HCT116 (cell line): Measurements from ENCODE around the gene C3AR1. TPM values are rescaled to one million over a fixed set of nuclear protein-coding genes. Genes with fewer than 3 reads are reported as not detected.

ENCODE experiments used
- ATAC-seq: fragments of 200-7000 bp; cut with Tn5 transposase; 2 replicates; pipeline ENCODE4 v1.9.1; 2020; ENCODE audit warnings: mild to moderate bottlenecking, moderate library complexity
- BruUV-seq: library from RNA; stranded (reverse); fragments of 400-500 nt; replicated peaks from 2 replicates; lab custom pipeline; 2021; lab: Mats Ljungman, UMichigan
- CTCF ChIA-PET: fragments of 300-600 bp; sonication (Branson Sonifier 250); formaldehyde crosslinking; loops from one replicate; lab custom pipeline; 2021; ENCODE audit warnings: antibody characterized with exemption; lab: Charles Lee
- POLR2A ChIA-PET: fragments of 300-600, 350-600 bp; sonication (Branson Sonifier 250); formaldehyde crosslinking; loops from one replicate; lab custom pipeline; 2021; ENCODE audit warnings: antibody characterized with exemption; lab: Charles Lee
- RAD21 ChIA-PET, 2 experiments: fragments of 300-600 bp; sonication (Branson Sonifier 250); formaldehyde crosslinking; loops; one replicate each; lab custom pipeline; 2023; ENCODE audit warnings: low total read pairs in 2 of 2; ENCODE audit not compliant: uncharacterized antibody in 2 of 2, unreplicated experiment in 2 of 2, low non-redundant PET in 1 of 2; lab: Charles Lee
- DNase-seq: peaks from one replicate; pipeline ENCODE4 v3.0.0-alpha.2; 2010; ENCODE audit warnings: low read depth, low spot score
- H2AFZ ChIP-seq: fragments of 200-600 bp; shearing (Covaris generic), sonication (generic); 2 replicates; pipeline ENCODE4 v1.6.1; 2017; ENCODE audit warnings: low read depth, mixed run types, mixed read lengths, antibody characterized with exemption, low read length; ENCODE audit not compliant: poor library complexity, severe bottlenecking
- H3K27ac ChIP-seq: 2 replicates; pipeline ENCODE4 v1.5.1; 2012; ENCODE audit warnings: low read depth, low read length
- H3K27me3 ChIP-seq: fragments of 200-600 bp; sonication (generic); 2 replicates; pipeline ENCODE4 v1.6.1; 2016; ENCODE audit warnings: mixed run types, low read length, mixed read lengths; ENCODE audit not compliant: insufficient read depth
- H3K36me3 ChIP-seq, 2 experiments: fragments of 200-500 bp in 1 of 2; fragments of 200-600 bp in 1 of 2; sonication (Bioruptor generic) in 1 of 2; sonication (generic) in 1 of 2; 2 replicates each; pipeline versions ENCODE4 v1.5.1 to v1.6.1; 2014 to 2016; ENCODE audit warnings: low read length in 2 of 2, inconsistent platforms in 1 of 2, mixed read lengths in 1 of 2, mixed run types in 1 of 2; ENCODE audit not compliant: insufficient read depth in 2 of 2, control insufficient read depth in 1 of 2
- H3K4me1 ChIP-seq, 2 experiments: fragments of 200-600 bp in 1 of 2; sonication (generic) in 1 of 2; 2 replicates each; pipeline versions ENCODE4 v1.5.1 to v1.6.1; 2012 to 2017; ENCODE audit warnings: low read length in 2 of 2, inconsistent platforms in 1 of 2, mild to moderate bottlenecking in 1 of 2, mixed read lengths in 1 of 2, mixed run types in 1 of 2, moderate library complexity in 1 of 2; ENCODE audit not compliant: insufficient read depth in 2 of 2, control insufficient read depth in 1 of 2
- H3K4me2 ChIP-seq: fragments of 200-600 bp; sonication (generic); 2 replicates; pipeline ENCODE4 v1.6.1; 2017; ENCODE audit warnings: mixed run types, low read length, mixed read lengths
- H3K4me3 ChIP-seq, 2 experiments: fragments of 200-600 bp in 1 of 2; sonication (generic) in 1 of 2; replicated peaks in 1 of 2; 2 replicates each; pipeline ENCODE4 v1.5.1; 2011 to 2016; ENCODE audit warnings: low read length in 2 of 2, control low read depth in 1 of 2, low read depth in 1 of 2, mild to moderate bottlenecking in 1 of 2, mixed read lengths in 1 of 2, mixed run types in 1 of 2
- H3K79me2 ChIP-seq: fragments of 200-600 bp; sonication (generic); 2 replicates; pipeline ENCODE4 v1.6.1; 2017; ENCODE audit warnings: mild to moderate bottlenecking, mixed run types, low read length, moderate library complexity, mixed read lengths; ENCODE audit not compliant: insufficient read depth
- H3K9ac ChIP-seq: fragments of 200-600 bp; sonication (generic); 2 replicates; pipeline ENCODE4 v1.6.1; 2016; ENCODE audit warnings: low read length, mixed read lengths
- H3K9me2 ChIP-seq: fragments of 200-600 bp; sonication (generic), shearing (Covaris generic); 2 replicates; pipeline ENCODE4 v1.6.1; 2017; ENCODE audit warnings: mixed run types, mild to moderate bottlenecking, moderate library complexity; ENCODE audit not compliant: insufficient read depth
- H3K9me3 ChIP-seq, 2 experiments: fragments of 200-500 bp in 1 of 2; fragments of 200-600 bp in 1 of 2; sonication (Bioruptor generic) in 1 of 2; sonication (generic) in 1 of 2; 2 replicates each; pipeline ENCODE4 v1.6.1; 2014 to 2017; ENCODE audit warnings: low read length in 2 of 2, mixed read lengths in 2 of 2, inconsistent platforms in 1 of 2, low read depth in 1 of 2, mild to moderate bottlenecking in 1 of 2, mixed run types in 1 of 2, moderate library complexity in 1 of 2; ENCODE audit not compliant: control insufficient read depth in 1 of 2, insufficient read depth in 1 of 2
- H4K20me1 ChIP-seq: fragments of 200-600 bp; sonication (generic), shearing (Covaris generic); 2 replicates; pipeline ENCODE4 v1.6.1; 2017; ENCODE audit warnings: mixed run types, mild to moderate bottlenecking, moderate library complexity; ENCODE audit not compliant: insufficient read depth
- CBX3 ChIP-seq: IDR thresholded peaks from 2 replicates; pipeline ENCODE4 v1.6.1; 2012; ENCODE audit warnings: low read depth
- CEBPB ChIP-seq: IDR thresholded peaks from 2 replicates; pipeline ENCODE4 v1.6.1; 2012; ENCODE audit warnings: low read depth
- ELF1 ChIP-seq: IDR thresholded peaks from 2 replicates; pipeline ENCODE4 v1.6.1; 2012; ENCODE audit warnings: low read depth, borderline replicate concordance
- FOSL1 ChIP-seq: IDR thresholded peaks from 2 replicates; pipeline ENCODE4 v1.6.1; 2012; ENCODE audit warnings: low read depth
- JUND ChIP-seq: IDR thresholded peaks from 2 replicates; pipeline ENCODE4 v1.6.1; 2012
- POLR2A ChIP-seq: IDR thresholded peaks from 2 replicates; pipeline ENCODE4 v1.7.0; 2011; ENCODE audit warnings: borderline replicate concordance; ENCODE audit not compliant: insufficient read depth, insufficient read length; ENCODE audit errors: extremely low read depth
- POLR2AphosphoS5 ChIP-seq: IDR thresholded peaks from 2 replicates; pipeline ENCODE4 v1.6.1; 2011; ENCODE audit warnings: mild to moderate bottlenecking, low read depth, low read length, moderate library complexity
- RAD21 ChIP-seq: IDR thresholded peaks from 2 replicates; pipeline ENCODE4 v1.6.1; 2012; ENCODE audit warnings: low read depth, mild to moderate bottlenecking
- SIN3A ChIP-seq: IDR thresholded peaks from 2 replicates; pipeline ENCODE4 v1.6.1; 2012; ENCODE audit warnings: low read depth
- SP1 ChIP-seq: IDR thresholded peaks from 2 replicates; pipeline ENCODE4 v1.6.1; 2012; ENCODE audit warnings: low read depth
- SRF ChIP-seq: IDR thresholded peaks from 2 replicates; pipeline ENCODE4 v1.6.1; 2012; ENCODE audit warnings: low read depth
- TCF7L2 ChIP-seq: IDR thresholded peaks from 2 replicates; pipeline ENCODE4 v1.7.0; 2011; ENCODE audit warnings: borderline replicate concordance, inconsistent platforms; ENCODE audit not compliant: insufficient read depth, insufficient read length; ENCODE audit errors: extremely low read depth
- ZFX ChIP-seq: fragments of 450-650 bp; IDR thresholded peaks from 2 replicates; pipeline ENCODE4 v1.6.1; 2017
- intact Hi-C: fragments of 100-400 bp; cut with micrococcal nuclease; formaldehyde crosslinking; loops from 2 replicates; pipeline ENCODE4 v1.10.0; 2022
- total RNA-seq: library from RNA; stranded (reverse); gene quantifications from one replicate; pipeline ENCODE4 v1.2.1, GENCODE V29; 2021; ENCODE audit not compliant: unreplicated experiment
- TF ChIP-seq, protein P1 (sequence below): IDR thresholded peaks from 2 replicates; pipeline ENCODE4 v1.6.1; 2012
- TF ChIP-seq, protein P2 (sequence below): IDR thresholded peaks from 2 replicates; pipeline ENCODE4 v1.6.1; 2011; ENCODE audit warnings: mild to moderate bottlenecking, low read length, moderate library complexity; ENCODE audit not compliant: insufficient replicate concordance; ENCODE audit errors: extremely low read depth

Gene C3AR1
- total RNA-seq, 1 experiment from 2014 or later, result not detected

DNA sequence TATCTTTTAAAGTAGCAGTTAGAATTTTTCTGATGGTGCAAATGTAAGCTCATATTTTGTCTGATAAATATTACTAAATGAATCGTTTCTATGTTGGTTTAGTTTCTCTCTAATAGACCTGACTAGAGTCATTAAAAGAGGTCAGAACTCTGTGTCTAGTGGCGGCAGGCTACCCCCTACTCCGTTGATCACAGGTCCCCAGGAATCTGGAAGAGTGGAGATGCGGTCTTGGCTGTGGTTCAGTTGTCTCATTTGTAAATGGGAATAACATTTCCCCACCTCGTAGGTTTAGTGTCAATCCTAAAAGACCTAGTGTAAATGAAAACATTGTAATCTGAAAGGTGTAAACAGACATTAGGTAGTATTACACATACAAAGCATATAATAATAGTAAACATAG is 38.3 kb downstream of the C3AR1 start:
- Histone ChIP-seq H3K4me2 (peak overlapping the region; percentile 84), H3K9me2 (no peaks in the 10 kb centered on the region), H3K4me3 (peak overlapping the region; percentile 61 to 62), H3K4me1 (peaks cover 11 to 31% of the 10 kb centered on the region in 2 experiments; a peak in 3 of 4 replicates), H4K20me1 (no peaks in the 10 kb centered on the region)
- no peak for ATAC-seq
- CTCF ChIA-PET, result interaction anchor here (1.7 to 2.1 kb wide), 2 partner anchors 34 to 94 kb away, joined by 3 to 7 read pairs; no protein-coding TSS in a partner anchor
- TF ChIP-seq ZFX (no peak), FOSL1 (no peak), ELF1 (no peak)
- TF ChIP-seq, all 23 proteins: peak for 0
- BruUV-seq, result no TSS peak
- peak overlapping the region; percentile 49 for H2AFZ ChIP-seq
- H3K27ac ChIP-seq, result peak overlapping the region; percentile 97; the same call in 1 of the 2 replicates
- no peak for DNase-seq
- H3K9me3 ChIP-seq, result no peaks in the 10 kb centered on the region
- H3K27me3 ChIP-seq, result no peaks in the 10 kb centered on the region
- H3K36me3 ChIP-seq, result no peaks in the 10 kb centered on the region
- ChIA-PET POLR2A (interaction anchor here (0.7 to 1.2 kb wide), 2 partner anchors 11 to 756 kb away, joined by 4 read pairs; no protein-coding TSS in a partner anchor), RAD21 (no interaction called here)
- intact Hi-C loops, result loop anchor here (5.0 kb wide), 1 partner anchor 54 kb away; the partner anchor contains the start of gene NECAP1
- peak overlapping the region; percentile 80 for H3K9ac ChIP-seq
- H3K79me2 ChIP-seq, result no peaks in the 10 kb centered on the region; the same call in 1 of the 2 replicates

DNA sequence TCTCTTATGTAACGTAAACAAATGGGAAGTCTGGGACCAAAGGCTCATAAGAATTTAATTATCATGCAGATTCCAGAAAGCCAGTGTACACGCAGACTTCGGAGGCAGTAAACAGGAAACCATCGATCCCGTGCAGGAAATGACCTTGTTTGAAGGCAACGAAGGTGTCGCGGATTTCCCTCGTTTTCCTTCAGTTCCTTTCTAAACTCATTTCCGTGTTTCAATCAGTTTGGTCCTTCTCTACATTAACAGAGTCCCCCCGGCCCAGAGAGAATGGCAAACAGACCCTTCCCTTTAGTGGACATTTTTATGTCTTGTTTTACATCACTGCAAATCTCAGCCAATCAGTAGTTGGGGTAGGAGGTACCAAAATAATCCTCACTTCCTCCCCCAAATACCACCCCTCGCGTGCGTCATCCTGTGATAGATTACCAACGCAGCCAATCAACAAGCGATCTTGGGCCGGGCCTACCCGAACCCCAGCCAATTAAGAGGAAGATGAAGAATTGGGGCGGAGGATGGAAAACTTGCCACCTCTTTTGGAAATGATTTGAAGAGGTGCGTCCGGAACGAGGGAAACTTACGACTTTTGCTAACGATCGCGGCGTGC is 39.8 kb downstream of the C3AR1 start:
- no peaks in the 10 kb centered on the region for H3K27me3 ChIP-seq
- H3K79me2 ChIP-seq, result no peaks in the 10 kb centered on the region
- H3K9me3 ChIP-seq, result no peaks in the 10 kb centered on the region
- BruUV-seq, result TSS peak; percentile 92
- TF ChIP-seq CBX3, result peak; percentile 45; the same call in 1 of the 2 replicates
- TF ChIP-seq TCF7L2, result no peak
- TF ChIP-seq CEBPB, result 0 out of 2 replicates have a peak, but pooled peaks have one; percentile 44
- no peak for TF ChIP-seq FOSL1
- TF ChIP-seq SP1, result peak; percentile 90
- TF ChIP-seq JUND, result peak; percentile 32; the same call in 1 of the 2 replicates
- TF ChIP-seq POLR2AphosphoS5, result peak; percentile 70
- peak; percentile 21 for TF ChIP-seq SIN3A
- TF ChIP-seq, protein P1, sequence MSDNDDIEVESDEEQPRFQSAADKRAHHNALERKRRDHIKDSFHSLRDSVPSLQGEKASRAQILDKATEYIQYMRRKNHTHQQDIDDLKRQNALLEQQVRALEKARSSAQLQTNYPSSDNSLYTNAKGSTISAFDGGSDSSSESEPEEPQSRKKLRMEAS, result 0 out of 2 replicates have a peak, but pooled peaks have one; percentile 39
- TF ChIP-seq SRF, result peak; percentile 66; the same call in 1 of the 2 replicates
- no peak for TF ChIP-seq POLR2A
- TF ChIP-seq RAD21, result no peak
- TF ChIP-seq, protein P2, sequence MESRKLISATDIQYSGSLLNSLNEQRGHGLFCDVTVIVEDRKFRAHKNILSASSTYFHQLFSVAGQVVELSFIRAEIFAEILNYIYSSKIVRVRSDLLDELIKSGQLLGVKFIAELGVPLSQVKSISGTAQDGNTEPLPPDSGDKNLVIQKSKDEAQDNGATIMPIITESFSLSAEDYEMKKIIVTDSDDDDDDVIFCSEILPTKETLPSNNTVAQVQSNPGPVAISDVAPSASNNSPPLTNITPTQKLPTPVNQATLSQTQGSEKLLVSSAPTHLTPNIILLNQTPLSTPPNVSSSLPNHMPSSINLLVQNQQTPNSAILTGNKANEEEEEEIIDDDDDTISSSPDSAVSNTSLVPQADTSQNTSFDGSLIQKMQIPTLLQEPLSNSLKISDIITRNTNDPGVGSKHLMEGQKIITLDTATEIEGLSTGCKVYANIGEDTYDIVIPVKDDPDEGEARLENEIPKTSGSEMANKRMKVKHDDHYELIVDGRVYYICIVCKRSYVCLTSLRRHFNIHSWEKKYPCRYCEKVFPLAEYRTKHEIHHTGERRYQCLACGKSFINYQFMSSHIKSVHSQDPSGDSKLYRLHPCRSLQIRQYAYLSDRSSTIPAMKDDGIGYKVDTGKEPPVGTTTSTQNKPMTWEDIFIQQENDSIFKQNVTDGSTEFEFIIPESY, result no peak
- ATAC-seq, result peak; percentile 93
- H3K9me2 ChIP-seq, result no peaks in the 10 kb centered on the region
- H3K9ac ChIP-seq, result peak overlapping the region; percentile 80
- DNase-seq, result peak; percentile 97
- CTCF ChIA-PET, result interaction anchor here (1.1 to 2.1 kb wide), 3 partner anchors 33 to 93 kb away, joined by 3 to 7 read pairs (median 5); no protein-coding TSS in a partner anchor
- POLR2A ChIA-PET, result interaction anchor here (1.0 to 1.2 kb wide), 2 partner anchors 12 to 93 kb away, joined by 3 to 4 read pairs; no protein-coding TSS in a partner anchor
- no peak overlapping the region for H2AFZ ChIP-seq
- RAD21 ChIA-PET, result no interaction called here
- H3K4me1 ChIP-seq, result peaks cover 5 to 23% of the 10 kb centered on the region in 2 experiments; a peak in 3 of 4 replicates
- peak overlapping the region; percentile 61 to 62 for H3K4me3 ChIP-seq
- no peaks in the 10 kb centered on the region for H3K36me3 ChIP-seq
- H4K20me1 ChIP-seq, result no peaks in the 10 kb centered on the region
- intact Hi-C loops, result loop anchor here (5.0 kb wide), 1 partner anchor 56 kb away; the partner anchor contains the start of gene NECAP1
- H3K27ac ChIP-seq, result peak overlapping the region; percentile 97
- peak overlapping the region; percentile 84 for H3K4me2 ChIP-seq
